ENCODE results near the gene RPL23.

DNA sequence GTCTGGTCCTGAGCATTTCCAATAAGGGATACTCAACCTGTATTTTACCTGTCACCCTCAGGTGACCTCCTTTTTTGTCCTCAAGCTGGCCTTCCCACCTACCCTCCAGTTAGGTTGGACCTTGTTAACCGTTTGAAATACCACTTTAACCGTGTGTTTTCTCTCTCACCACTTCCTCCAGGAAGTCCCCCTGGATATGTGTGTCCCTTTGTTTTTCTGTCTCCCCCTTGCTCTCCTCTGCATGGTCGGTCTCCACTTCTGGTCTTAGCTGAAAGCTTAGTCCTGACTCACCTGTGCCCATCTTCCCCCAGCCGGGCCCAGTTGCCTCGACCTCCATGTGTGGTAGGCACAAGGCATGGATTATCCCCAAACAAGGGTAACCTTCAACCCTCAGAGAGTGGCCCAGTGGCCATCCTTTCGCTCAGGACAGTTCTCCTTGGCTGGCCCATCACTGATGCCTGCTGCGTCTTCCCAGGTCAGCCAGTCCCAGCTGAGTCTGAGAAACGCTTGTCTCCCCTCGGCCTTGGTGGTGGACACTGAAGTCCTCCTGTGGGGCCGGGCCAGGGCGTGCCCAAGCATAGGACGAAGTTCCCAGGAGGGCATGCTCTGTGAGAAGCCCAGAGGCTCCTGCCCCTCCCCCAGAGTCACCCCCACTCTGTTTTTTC, 36.4 kb upstream of the RPL23 start:
- TF ChIP-seq, protein P1, sequence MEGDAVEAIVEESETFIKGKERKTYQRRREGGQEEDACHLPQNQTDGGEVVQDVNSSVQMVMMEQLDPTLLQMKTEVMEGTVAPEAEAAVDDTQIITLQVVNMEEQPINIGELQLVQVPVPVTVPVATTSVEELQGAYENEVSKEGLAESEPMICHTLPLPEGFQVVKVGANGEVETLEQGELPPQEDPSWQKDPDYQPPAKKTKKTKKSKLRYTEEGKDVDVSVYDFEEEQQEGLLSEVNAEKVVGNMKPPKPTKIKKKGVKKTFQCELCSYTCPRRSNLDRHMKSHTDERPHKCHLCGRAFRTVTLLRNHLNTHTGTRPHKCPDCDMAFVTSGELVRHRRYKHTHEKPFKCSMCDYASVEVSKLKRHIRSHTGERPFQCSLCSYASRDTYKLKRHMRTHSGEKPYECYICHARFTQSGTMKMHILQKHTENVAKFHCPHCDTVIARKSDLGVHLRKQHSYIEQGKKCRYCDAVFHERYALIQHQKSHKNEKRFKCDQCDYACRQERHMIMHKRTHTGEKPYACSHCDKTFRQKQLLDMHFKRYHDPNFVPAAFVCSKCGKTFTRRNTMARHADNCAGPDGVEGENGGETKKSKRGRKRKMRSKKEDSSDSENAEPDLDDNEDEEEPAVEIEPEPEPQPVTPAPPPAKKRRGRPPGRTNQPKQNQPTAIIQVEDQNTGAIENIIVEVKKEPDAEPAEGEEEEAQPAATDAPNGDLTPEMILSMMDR (IDR thresholded peaks at IDR 0.05): no peak
- TF ChIP-seq POLR2A (IDR thresholded peaks at IDR 0.05): no peak
